Tibial artery (tissue), 4 donors: ENCODE measurements around the gene POLR3GL.

Experiments used
- DNase-seq, 2 donors: peaks; one replicate each; pipeline ENCODE4 v3.0.0-alpha.2; 2019
- H3K27ac ChIP-seq, 2 donors: fragments of 200-600 bp; sonication (generic) in 1 of 2; 1 replicate in 1 of 2; 2 replicates in 1 of 2; pipeline ENCODE4 v1.5.1; 2018 to 2019; ENCODE audit warnings: mild to moderate bottlenecking in 1 of 2
- H3K27me3 ChIP-seq, 2 donors: fragments of 200-600 bp; sonication (generic) in 1 of 2; one replicate each; pipeline versions ENCODE4 v1.5.1 to v1.6.0; 2016 to 2019
- H3K36me3 ChIP-seq, 3 donors: fragments of 200-600 bp; sonication (generic) in 2 of 3; one replicate each; pipeline ENCODE4 v1.5.1; 2016 to 2019; ENCODE audit warnings: mild to moderate bottlenecking in 2 of 3
- H3K4me1 ChIP-seq, 4 donors: fragments of 200-600 bp; sonication (generic) in 2 of 4; 1 replicate in 3 of 4; 2 replicates in 1 of 4; pipeline ENCODE4 v1.5.1; 2016 to 2019
- H3K4me3 ChIP-seq, 2 donors: fragments of 200-600 bp; sonication (generic) in 1 of 2; 1 replicate in 1 of 2; 2 replicates in 1 of 2; pipeline ENCODE4 v1.5.1; 2018 to 2019; ENCODE audit warnings: mild to moderate bottlenecking in 2 of 2
- H3K9me3 ChIP-seq, 3 donors: fragments of 200-600 bp; sonication (generic) in 1 of 3; one replicate each; pipeline ENCODE4 v1.5.1; 2016 to 2019
- intact Hi-C: fragments of 100-400 bp; cut with DNase I; formaldehyde crosslinking; loops from one replicate; pipeline ENCODE4 v1.15.0; 2023; ENCODE audit warnings: low total_unique reads
- TF ChIP-seq, protein P1 (sequence below), 2 experiments: fragments of 200-600 bp in 1 of 2; fragments of 450-650 bp in 1 of 2; IDR thresholded peaks; one replicate each; pipeline ENCODE4 v1.5.1; 2017 to 2019; ENCODE audit warnings: antibody characterized with exemption in 2 of 2, mild to moderate bottlenecking in 1 of 2, moderate library complexity in 1 of 2

Gene POLR3GL

DNA sequence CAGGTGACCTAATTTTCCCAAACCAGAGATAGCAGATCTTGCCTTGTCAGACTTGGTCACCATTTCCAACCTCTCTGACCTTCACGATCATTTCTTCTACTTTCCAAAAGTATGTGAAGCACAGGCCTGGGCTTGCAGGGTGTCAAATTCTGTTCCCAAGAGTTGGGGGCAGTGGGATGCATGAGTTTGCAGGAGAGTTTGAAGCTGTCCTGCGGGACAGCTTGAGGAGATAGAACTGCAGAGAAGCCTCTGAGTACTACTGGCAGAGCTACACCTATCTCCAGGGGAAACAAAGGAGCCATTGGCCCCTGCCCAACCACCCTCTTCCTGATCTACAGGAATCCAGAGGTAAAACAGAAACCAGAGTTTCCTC is 20.6 kb downstream of the POLR3GL start:
- Histone ChIP-seq H3K4me1 (peaks cover 0 to 67% (median 51%) of the 10 kb centered on the region in 4 donors), H3K4me3 (no peak overlapping the region), H3K36me3 (no peaks in the 10 kb centered on the region), H3K9me3 (no peaks in the 10 kb centered on the region), H3K27me3 (no peaks in the 10 kb centered on the region), H3K27ac (peak overlapping the region; percentile 71 to 90)
- intact Hi-C loops, result no loop called here
- DNase-seq, result peak; percentile 20 to 61
- TF ChIP-seq, protein P1, sequence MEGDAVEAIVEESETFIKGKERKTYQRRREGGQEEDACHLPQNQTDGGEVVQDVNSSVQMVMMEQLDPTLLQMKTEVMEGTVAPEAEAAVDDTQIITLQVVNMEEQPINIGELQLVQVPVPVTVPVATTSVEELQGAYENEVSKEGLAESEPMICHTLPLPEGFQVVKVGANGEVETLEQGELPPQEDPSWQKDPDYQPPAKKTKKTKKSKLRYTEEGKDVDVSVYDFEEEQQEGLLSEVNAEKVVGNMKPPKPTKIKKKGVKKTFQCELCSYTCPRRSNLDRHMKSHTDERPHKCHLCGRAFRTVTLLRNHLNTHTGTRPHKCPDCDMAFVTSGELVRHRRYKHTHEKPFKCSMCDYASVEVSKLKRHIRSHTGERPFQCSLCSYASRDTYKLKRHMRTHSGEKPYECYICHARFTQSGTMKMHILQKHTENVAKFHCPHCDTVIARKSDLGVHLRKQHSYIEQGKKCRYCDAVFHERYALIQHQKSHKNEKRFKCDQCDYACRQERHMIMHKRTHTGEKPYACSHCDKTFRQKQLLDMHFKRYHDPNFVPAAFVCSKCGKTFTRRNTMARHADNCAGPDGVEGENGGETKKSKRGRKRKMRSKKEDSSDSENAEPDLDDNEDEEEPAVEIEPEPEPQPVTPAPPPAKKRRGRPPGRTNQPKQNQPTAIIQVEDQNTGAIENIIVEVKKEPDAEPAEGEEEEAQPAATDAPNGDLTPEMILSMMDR (IDR thresholded peaks at IDR 0.05), result no peak

DNA sequence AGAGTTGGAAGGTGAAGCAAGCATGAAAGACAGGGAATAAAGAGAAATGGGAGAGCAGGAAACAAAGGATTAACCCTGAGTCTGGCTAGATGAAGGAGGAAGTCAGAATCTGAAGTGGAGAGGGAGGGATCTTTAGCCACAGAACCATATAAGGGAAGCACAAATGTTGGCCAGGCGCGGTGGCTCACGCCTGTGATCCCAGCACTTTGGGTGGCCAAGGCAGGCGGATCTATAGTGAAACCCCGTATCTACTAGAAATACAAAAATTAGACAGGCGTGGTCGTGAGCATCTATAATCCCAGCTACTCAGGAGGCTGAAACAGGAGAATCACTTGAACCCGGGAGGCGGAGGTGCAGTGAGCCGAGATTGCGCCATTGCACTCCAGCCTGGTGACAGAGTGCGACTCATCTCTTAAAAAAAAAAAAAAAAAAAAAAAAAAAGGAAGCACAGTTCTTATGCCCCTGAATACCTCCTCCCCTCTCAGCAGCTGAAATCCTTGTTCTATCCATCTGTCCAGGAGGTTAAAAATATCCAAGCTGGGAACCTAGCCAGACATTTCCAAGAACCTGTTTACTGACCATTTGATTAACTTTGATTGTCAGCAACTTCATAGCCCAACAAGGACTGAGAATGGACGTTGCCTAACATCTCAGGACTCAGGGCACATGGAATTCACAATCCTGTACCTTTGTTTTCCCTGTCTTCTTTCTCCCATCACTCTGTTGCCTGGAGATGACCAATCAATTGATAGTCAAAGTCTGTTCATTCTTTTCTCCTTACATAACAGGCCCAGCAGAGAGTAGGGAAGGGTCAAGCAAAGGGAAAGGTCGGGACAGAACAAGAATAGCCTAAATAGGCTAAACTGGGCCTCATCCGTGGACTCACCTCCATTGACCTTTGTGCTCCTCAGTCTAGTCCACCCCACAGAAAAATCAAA is 21.3 kb downstream of the POLR3GL start:
- peak; percentile 52 to 68 for DNase-seq
- Histone ChIP-seq H3K4me1 (peaks cover 0 to 61% (median 50%) of the 10 kb centered on the region in 4 donors), H3K9me3 (no peaks in the 10 kb centered on the region)

DNA sequence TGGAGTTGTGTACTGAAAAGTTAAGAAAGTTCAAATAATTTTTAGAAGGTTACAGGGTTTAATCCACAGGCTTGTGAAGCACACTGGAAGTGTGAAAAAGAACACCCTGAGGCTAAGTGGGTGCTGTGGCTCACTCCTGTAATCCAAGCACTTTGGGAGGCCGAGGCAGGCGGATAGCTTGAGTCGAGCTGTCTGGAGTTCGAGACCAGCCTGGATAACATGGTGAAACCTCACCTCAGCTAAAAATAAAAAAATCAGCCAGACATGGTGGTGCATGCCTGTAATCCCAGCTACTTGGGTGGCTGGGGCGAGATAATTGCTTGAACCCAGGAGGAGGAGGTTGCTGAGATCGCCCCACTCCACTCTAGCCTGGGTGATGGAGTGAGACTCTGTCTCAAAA is 22.1 kb downstream of the POLR3GL start:
- Histone ChIP-seq H3K27ac (peak overlapping the region; percentile 71 to 90), H3K4me3 (no peak overlapping the region), H3K36me3 (no peaks in the 10 kb centered on the region), H3K27me3 (no peaks in the 10 kb centered on the region), H3K9me3 (no peaks in the 10 kb centered on the region), H3K4me1 (peaks cover 0 to 53% (median 42%) of the 10 kb centered on the region in 4 donors)
- intact Hi-C loops, result no loop called here
- DNase-seq, result peak; percentile 8 to 37
- TF ChIP-seq, protein P1 (IDR thresholded peaks at IDR 0.05), result no peak

More for the DNA sequence above, 21.3 kb downstream of the POLR3GL start:
- no peaks in the 10 kb centered on the region for H3K36me3 ChIP-seq
- H3K27me3 ChIP-seq, result no peaks in the 10 kb centered on the region
- intact Hi-C loops, result no loop called here
- H3K4me3 ChIP-seq, result no peak overlapping the region
- peak overlapping the region; percentile 71 to 90 for H3K27ac ChIP-seq
- TF ChIP-seq, protein P1 (IDR thresholded peaks at IDR 0.05), result no peak

- intact Hi-C loops, result no loop called here
These were observed 23.4 kb downstream of the POLR3GL start for GRCh38 chr1:145987926-145988325.

DNA sequence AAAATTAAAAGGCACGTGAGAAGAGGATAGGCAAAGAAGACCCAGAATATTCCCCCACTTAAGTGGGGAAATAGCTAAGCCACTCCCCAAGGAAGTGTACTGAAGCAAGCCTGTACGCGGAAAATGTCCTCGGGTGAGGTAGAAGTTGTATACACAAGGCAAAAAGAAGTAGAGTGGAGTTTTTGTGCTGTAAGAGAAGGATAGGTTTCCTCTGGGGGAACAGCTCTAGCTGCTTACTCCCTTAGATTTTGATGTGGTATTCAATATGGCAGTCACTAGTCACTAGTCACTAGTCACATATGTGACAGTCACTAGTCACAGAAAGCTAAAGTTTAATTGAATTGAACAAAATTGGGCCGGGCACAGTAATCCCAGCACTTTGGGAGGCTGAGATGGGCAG is 24.3 kb downstream of the POLR3GL start:
- H3K27ac ChIP-seq, result peak overlapping the region in 1 of 2 donors; percentile 11
- H3K27me3 ChIP-seq, result no peaks in the 10 kb centered on the region
- TF ChIP-seq, protein P1 (IDR thresholded peaks at IDR 0.05), result no peak
- intact Hi-C loops, result no loop called here
- no peaks in the 10 kb centered on the region for H3K9me3 ChIP-seq
- H3K36me3 ChIP-seq, result peaks cover 15 to 19% (median 16%) of the 10 kb centered on the region in 3 donors
- peaks cover 0 to 52% (median 40%) of the 10 kb centered on the region in 4 donors for H3K4me1 ChIP-seq
- DNase-seq, result peak; percentile 19 to 33
- no peak overlapping the region for H3K4me3 ChIP-seq

More at GRCh38 chr1:145987926-145988325, 23.4 kb downstream of the POLR3GL start:
- Histone ChIP-seq H3K27me3 (no peaks in the 10 kb centered on the region), H3K9me3 (no peaks in the 10 kb centered on the region), H3K4me1 (peaks cover 0 to 51% (median 40%) of the 10 kb centered on the region in 4 donors), H3K4me3 (no peak overlapping the region), H3K36me3 (peaks cover 6 to 10% (median 8%) of the 10 kb centered on the region in 3 donors), H3K27ac (peak overlapping the region in 1 of 2 donors; percentile 11)
- TF ChIP-seq, protein P1 (IDR thresholded peaks at IDR 0.05), result no peak
- DNase-seq, result peak in 1 of 2 donors; percentile 19
